HG03039 (cell line): ENCODE measurements around the gene IGSF23.
"Not testable (repeated sequence)": the region's sequence is repeated elsewhere in the genome, so short reads cannot be mapped to it uniquely, and the experiment has no call there.

Experiments
- ATAC-seq: cut with Tn5 transposase; IDR thresholded peaks from one replicate; pipeline ENCODE4 v1.9.1; 2021; ENCODE audit warnings: mild to moderate bottlenecking, moderate library complexity; ENCODE audit not compliant: unreplicated experiment

The IGSF23 gene

GRCh38 chr19:44661205-44661604, 47.8 kb downstream of the IGSF23 start:
- no peak for ATAC-seq

DNA sequence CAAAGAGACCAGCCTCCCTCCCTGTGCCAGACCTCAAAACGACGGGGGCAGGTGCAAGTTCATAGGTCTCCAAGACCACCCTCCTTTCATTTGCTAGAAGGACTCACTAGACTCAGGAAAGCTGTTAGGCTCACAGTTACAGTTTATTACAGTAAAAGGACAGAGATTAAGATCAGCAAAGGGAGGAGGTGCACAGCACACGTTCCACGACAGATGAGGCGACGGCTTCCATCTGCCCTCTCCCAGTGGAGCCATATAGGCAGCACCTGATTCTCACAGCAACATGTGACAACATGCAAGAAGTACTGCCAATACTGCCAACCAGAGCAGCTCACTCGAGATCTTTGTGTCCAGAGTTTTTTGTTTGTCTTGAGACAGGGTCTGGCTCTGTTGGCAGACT, 48.5 kb downstream of the IGSF23 start:
- no peak for ATAC-seq

- ATAC-seq = no peak
Observed at GRCh38 chr19:44662691-44663385, 49.5 kb downstream of the IGSF23 start.

DNA sequence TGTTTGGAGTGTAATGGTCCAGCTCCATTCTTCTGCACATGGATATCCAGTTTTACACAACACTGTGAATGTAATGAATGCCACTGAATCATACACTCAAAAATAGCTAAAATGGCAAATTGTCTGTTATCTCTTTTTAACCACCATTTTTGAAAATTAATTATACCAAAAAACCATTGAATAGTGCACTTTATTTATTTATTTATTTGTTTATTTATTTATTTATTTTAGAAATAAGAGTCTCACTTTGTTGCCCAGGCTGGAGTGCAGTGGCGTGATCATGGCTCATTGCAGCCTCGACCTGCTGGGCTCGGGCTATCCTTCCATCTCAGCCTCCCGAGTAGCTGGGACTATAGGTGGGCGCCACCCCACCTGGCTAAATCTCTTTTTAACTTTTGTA, 50.6 kb downstream of the IGSF23 start:
- no peak for ATAC-seq

GRCh38 chr19:44664976-44665375, 51.6 kb downstream of the IGSF23 start:
- no peak for ATAC-seq

- no peak for ATAC-seq
Observed at GRCh38 chr19:44666852-44667556, 53.6 kb downstream of the IGSF23 start.

DNA sequence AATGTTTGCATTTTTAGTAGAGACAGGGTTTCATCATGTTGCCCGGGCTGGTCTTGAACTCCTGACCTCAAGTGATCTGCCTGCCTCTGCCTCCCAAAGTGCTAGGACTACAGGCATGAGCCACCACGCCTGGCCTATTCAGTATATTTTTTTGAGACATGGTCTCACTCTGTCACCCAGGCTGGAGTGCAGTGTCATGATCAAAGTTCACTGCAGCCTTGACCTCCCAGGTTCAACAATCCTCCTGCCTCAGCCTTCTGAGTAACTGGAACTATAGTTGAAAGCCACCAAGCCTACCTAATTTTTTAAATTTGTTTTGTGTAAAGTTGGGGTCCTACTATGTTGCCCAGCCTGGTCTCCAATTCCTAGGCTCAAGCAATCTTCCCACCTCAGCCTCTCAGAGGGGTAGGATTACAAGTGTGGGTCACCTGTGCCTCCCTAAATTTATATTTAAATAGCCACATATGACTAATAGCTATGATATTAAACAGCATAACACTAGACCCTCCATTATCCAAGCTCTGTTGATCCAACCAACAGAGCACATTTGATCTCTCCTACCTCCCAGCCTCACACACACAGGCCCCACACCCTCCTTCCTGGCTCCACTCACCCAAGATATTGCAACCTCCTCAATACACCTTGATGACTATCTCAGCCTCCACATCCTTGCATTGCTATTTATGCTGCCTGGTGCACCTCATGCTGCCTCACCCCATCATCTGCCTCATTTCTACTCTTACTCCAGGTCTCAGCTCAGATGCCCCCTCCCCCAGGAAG, 55.8 kb downstream of the IGSF23 start:
- no peak for ATAC-seq

DNA sequence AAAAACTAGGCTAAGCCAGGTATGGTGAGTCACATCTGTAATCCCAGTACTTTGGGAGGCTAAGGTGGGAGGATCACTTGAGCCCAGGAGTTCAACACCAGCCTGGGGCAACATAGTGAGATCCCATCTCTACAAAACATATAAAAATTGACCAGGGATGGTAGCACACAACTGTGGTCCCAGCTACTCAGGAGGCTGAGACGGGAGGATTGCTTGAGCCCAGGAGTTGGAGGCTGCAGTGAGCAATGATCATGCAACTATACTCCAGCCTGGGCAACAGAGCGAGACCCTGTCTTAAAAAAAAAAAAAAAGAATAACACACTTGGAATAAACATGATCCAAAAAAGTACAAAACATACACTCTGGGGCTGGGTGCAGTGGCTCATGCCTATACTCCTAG, 56.7 kb downstream of the IGSF23 start:
- ATAC-seq = not testable (repeated sequence)

GRCh38 chr19:44671400-44671799, 58.0 kb downstream of the IGSF23 start, which contains the start of gene CEACAM19:
TSS of gene CEACAM19 (plus strand) at chr19:44671482. CDS start at chr19:44671932, 450 bp downstream.
- no peak for ATAC-seq

- no peak for ATAC-seq
Observed at GRCh38 chr19:44672226-44672625, 58.9 kb downstream of the IGSF23 start.

- no peak for ATAC-seq
Observed at GRCh38 chr19:44673510-44673909, 60.1 kb downstream of the IGSF23 start.

DNA sequence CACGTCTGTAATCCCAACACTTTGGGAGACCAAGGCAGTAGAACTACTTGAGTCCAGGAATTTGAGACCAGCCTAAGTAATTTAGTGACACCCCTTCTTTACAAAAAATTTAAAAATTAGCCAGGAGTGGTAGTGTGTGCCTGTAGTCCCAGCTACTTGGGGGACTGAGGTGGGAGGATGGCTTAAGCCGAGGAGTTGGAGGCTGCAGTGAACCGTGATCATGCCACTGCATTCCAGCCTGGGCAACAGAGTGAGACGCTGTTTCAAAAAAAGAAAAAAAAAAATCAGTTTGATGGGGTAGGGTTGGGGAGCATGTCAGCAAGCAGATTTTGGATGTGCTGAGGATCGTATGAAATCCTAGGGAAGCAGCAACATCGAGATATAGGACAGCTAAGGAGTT, 62.2 kb downstream of the IGSF23 start:
- ATAC-seq = no peak

DNA sequence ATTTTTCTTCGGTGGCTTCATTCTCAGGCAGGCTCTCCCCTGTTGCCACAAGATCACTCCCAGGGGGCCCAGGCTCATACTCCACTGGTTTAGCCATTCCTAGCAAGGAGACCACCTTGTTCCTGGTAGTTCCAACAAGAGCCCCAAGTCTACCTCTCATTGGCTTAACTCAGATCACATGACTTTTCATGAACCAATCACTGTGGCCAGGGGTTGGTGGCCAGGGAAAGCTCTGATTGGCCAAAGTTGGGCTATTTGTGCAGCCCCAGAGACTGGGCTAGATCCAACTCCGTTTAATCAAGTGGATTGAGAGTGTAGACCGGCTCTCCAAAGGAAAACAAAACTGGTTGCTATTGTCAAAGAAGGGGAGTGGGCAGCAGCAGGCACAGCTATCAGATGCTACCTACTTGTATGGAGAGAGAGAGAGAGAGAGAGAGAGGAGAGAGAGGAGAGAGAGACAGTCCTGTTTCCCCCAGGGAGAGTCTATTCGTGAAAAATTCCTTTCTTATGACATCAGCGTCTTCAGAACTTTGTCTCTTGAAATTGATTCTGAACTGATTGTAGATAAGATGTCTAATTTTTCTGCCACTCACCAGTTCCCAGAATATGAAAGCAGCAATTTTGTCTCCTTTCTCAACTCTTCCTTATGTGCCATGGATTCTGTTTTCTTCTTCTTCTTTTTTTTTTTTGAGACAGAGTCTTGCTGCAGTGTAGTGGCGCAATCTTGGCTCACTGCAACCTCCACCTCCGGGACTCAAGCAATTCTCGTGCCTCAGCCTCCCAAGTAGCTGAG, 63.9 kb downstream of the IGSF23 start:
- no peak for ATAC-seq

DNA sequence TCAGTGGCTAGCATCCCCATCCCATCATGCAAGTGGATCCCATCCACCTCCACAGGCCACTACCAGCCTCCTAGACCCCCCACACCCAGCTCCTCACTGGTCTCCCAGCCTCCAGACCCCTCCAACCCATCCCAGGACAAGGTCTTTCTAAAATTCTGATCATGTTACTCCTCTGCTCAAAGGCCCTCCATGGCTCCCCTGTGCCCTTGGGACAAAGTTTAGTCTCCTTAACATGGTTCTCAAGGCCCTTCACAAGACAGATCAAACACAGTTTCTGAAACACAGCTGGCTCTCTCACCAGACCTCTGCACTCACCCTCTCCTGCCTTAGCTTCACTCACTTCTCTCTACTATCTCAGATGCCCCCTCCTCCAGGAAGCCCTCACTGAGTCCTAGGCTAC, 67.2 kb downstream of the IGSF23 start:
- ATAC-seq = no peak

GRCh38 chr19:44681992-44682790, 68.8 kb downstream of the IGSF23 start:
- ATAC-seq = no peak

DNA sequence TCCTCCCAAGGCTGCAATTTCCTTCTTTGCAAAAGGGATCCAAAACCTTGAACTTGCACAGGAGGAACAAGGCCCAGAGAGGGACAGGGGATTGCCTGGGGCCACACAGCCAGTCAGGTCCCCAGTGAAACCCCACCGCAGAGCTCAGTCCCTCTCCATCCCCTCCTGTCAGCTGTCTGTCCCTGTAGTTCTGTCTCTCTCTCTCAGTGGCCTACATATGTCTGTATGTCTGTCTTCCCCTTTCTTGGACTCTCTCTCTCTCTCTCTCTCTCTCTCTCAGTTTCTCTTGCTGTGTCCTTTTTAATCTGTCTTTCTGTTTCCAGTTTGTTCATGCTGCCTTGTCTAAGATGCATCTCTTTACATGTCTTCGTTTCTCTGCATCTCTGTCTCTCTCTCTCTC, 69.4 kb downstream of the IGSF23 start:
- no peak for ATAC-seq

GRCh38 chr19:44683434-44684210, 70.3 kb downstream of the IGSF23 start:
- ATAC-seq = no peak

DNA sequence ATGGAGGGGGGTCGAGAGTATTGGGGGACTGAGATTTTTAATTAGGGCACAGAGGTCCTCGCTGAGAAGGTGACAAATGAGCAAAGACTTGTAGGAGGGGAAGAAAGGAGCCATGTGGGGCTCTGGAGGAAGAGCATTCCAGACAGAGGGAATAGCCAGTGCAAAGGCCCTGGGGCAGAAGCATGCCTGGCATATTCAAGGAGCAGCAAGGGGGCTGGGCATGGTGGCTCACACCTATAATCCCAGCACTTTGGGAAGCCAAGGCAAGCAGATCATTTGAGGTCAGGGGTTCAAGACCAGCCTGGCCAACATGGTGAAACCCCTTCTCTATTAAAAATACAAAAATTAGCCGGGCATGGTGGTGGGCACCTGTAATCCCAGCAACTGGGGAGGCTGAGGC, 71.0 kb downstream of the IGSF23 start:
- ATAC-seq = not testable (repeated sequence)
